Activated effector memory CD4-positive, alpha-beta T cell treated with Interleukin-2 at 50 U/mL for 16 hours (primary cell): ENCODE data around the gene CTSC.

Experiments
- DNase-seq: peaks from one replicate; pipeline ENCODE4 v3.0.0-alpha.2; 2020

CTSC gene

GRCh38 chr11:88337181-88337986, at the start of gene CTSC:
CTSC (minus strand) TSS chr11:88337736; CDS start chr11:88337672, 64 bp downstream.
- DNase-seq = peak; percentile 90

GRCh38 chr11:88384669-88385005, 47.1 kb upstream of the CTSC start:
- DNase-seq = no peak

- no peak for DNase-seq
These were observed 46.6 kb upstream of the CTSC start for GRCh38 chr11:88384004-88384668.

GRCh38 chr11:88383447-88383846, 45.9 kb upstream of the CTSC start:
- DNase-seq = no peak

GRCh38 chr11:88379130-88379529, 41.6 kb upstream of the CTSC start:
- DNase-seq = no peak

GRCh38 chr11:88378422-88379066, 41.0 kb upstream of the CTSC start:
- DNase-seq = no peak

- no peak for DNase-seq
These were observed 40.1 kb upstream of the CTSC start for GRCh38 chr11:88377646-88378045.

GRCh38 chr11:88377144-88377543, 39.6 kb upstream of the CTSC start:
- no peak for DNase-seq

- DNase-seq = no peak
These were observed 38.5 kb upstream of the CTSC start for GRCh38 chr11:88375927-88376470.

GRCh38 chr11:88370782-88371181, 33.2 kb upstream of the CTSC start:
- no peak for DNase-seq

GRCh38 chr11:88367310-88367709, 29.8 kb upstream of the CTSC start:
- no peak for DNase-seq

GRCh38 chr11:88363648-88364065, 26.1 kb upstream of the CTSC start:
- no peak for DNase-seq

- DNase-seq = no peak
These were observed 25.5 kb upstream of the CTSC start for GRCh38 chr11:88363004-88363403.

- no peak for DNase-seq
These were observed 22.6 kb upstream of the CTSC start for GRCh38 chr11:88360141-88360540.

GRCh38 chr11:88359541-88359940, 22.0 kb upstream of the CTSC start:
- no peak for DNase-seq

GRCh38 chr11:88359114-88359513, 21.6 kb upstream of the CTSC start:
- DNase-seq = no peak

- no peak for DNase-seq
These were observed 20.5 kb upstream of the CTSC start for GRCh38 chr11:88358040-88358431.

- DNase-seq = no peak
These were observed 19.9 kb upstream of the CTSC start for GRCh38 chr11:88357323-88358039.

GRCh38 chr11:88355887-88356286, 18.4 kb upstream of the CTSC start:
- DNase-seq = no peak

GRCh38 chr11:88354912-88355311, 17.4 kb upstream of the CTSC start:
- no peak for DNase-seq

- no peak for DNase-seq
These were observed 16.4 kb upstream of the CTSC start for GRCh38 chr11:88353835-88354496.

GRCh38 chr11:88353386-88353785, 15.8 kb upstream of the CTSC start:
- DNase-seq = no peak

GRCh38 chr11:88352139-88352538, 14.6 kb upstream of the CTSC start:
- no peak for DNase-seq
